A549 (cell line): ENCODE data around the gene PARP9.

Experiments
- CBX2 ChIP-seq: fragments of 200-600 bp; sonication (generic); IDR thresholded peaks from 2 replicates; pipeline ENCODE4 v1.6.1; 2016; ENCODE audit warnings: low read depth, mild to moderate bottlenecking, borderline replicate concordance
- CHD2 ChIP-seq: fragments of 150-350 bp; IDR thresholded peaks from 2 replicates; pipeline ENCODE4 v1.6.1; 2014; ENCODE audit warnings: low read length; ENCODE audit not compliant: partially characterized antibody
- HDAC2 ChIP-seq: fragments of 200-600 bp; sonication (generic); IDR thresholded peaks from 2 replicates; pipeline ENCODE4 v1.6.1; 2016
- JUN ChIP-seq, 2 experiments: fragments of >200 bp; sonication (Bioruptor Twin); formaldehyde crosslinking; IDR thresholded peaks; 2 replicates in 1 of 2; 3 replicates in 1 of 2; pipeline ENCODE4 v1.6.1; 2016 to 2017
- JUNB ChIP-seq: fragments of >200 bp; sonication (Bioruptor Twin); formaldehyde crosslinking; IDR thresholded peaks from 2 replicates; pipeline ENCODE4 v1.6.1; 2016
- KDM5A ChIP-seq: fragments of 200-600 bp; sonication (generic); IDR thresholded peaks from 2 replicates; pipeline ENCODE4 v1.6.1; 2016; ENCODE audit warnings: antibody characterized with exemption, mild to moderate bottlenecking
- MYC ChIP-seq: IDR thresholded peaks from 2 replicates; pipeline ENCODE4 v1.6.1; 2012; ENCODE audit warnings: mild to moderate bottlenecking, inconsistent platforms, low read length, improper control_type of control experiment, borderline replicate concordance
- POLR2A ChIP-seq: IDR thresholded peaks from 2 replicates; pipeline ENCODE4 v1.6.1; 2012; ENCODE audit warnings: mild to moderate bottlenecking, low read length
- RCOR1 ChIP-seq: fragments of 150-350 bp; IDR thresholded peaks from 2 replicates; pipeline ENCODE4 v1.6.1; 2014; ENCODE audit warnings: antibody characterized with exemption, low read length, low read depth
- RFX5 ChIP-seq: fragments of 450-650 bp; IDR thresholded peaks from 2 replicates; pipeline ENCODE4 v1.7.1; 2014; ENCODE audit warnings: antibody characterized with exemption, mild to moderate bottlenecking, moderate library complexity
- SMC3 ChIP-seq: fragments of >200 bp; sonication (Bioruptor Twin); formaldehyde crosslinking; IDR thresholded peaks from 3 replicates; pipeline ENCODE4 v1.6.1; 2018; ENCODE audit warnings: inconsistent platforms
- TFCP2L1 ChIP-seq: fragments of 250-450 bp; sonication (Bioruptor Pico); IDR thresholded peaks from 2 replicates; pipeline ENCODE4 v1.5.0; 2021; ENCODE audit warnings: mild to moderate bottlenecking
- TF ChIP-seq, protein P1 (sequence below): fragments of >200 bp; sonication (Bioruptor Twin); formaldehyde crosslinking; IDR thresholded peaks from 3 replicates; pipeline ENCODE4 v1.5.1; 2016
- TF ChIP-seq, protein P2 (sequence below): IDR thresholded peaks from 2 replicates; pipeline ENCODE4 v1.6.1; 2012

DNA sequence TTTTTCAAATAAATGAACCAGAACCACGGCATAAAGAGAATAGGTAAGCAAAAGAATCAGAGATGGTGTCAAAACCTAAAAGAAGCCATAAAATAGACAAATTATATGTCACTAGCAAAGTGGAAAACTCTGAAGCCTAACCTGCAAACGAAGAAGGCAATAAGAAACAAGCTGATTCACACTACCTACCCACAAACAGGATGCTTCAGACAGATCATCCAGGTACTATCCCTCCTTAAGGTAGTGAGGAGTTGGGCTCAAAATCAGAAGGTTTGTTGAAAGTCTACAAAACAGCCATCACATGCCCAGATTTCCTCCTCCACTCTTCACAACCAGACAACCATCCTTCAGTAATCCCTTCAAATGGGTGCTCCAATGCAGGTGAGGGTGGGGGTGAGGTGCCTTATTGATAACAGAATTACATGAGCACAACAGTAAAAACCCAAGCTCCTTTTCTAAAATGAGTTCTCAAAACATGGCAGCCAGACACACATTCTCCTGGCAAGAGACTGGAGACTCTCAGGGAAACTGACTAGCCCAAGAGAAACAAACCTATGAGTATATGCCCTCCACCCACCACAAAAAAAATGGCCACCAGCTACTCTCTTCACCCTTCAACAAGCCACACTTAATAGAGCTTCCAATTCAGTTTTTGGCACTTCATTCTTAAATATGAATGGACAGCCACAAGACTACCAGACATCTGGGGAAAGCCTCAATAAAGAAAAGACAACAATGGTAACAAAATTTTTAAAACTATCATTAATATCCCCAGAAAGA, 55.8 kb downstream of the PARP9 start:
- TF ChIP-seq, protein P1, sequence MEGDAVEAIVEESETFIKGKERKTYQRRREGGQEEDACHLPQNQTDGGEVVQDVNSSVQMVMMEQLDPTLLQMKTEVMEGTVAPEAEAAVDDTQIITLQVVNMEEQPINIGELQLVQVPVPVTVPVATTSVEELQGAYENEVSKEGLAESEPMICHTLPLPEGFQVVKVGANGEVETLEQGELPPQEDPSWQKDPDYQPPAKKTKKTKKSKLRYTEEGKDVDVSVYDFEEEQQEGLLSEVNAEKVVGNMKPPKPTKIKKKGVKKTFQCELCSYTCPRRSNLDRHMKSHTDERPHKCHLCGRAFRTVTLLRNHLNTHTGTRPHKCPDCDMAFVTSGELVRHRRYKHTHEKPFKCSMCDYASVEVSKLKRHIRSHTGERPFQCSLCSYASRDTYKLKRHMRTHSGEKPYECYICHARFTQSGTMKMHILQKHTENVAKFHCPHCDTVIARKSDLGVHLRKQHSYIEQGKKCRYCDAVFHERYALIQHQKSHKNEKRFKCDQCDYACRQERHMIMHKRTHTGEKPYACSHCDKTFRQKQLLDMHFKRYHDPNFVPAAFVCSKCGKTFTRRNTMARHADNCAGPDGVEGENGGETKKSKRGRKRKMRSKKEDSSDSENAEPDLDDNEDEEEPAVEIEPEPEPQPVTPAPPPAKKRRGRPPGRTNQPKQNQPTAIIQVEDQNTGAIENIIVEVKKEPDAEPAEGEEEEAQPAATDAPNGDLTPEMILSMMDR: no peak
- no peak for TF ChIP-seq RCOR1
- TF ChIP-seq POLR2A: no peak
- TF ChIP-seq, protein P2, sequence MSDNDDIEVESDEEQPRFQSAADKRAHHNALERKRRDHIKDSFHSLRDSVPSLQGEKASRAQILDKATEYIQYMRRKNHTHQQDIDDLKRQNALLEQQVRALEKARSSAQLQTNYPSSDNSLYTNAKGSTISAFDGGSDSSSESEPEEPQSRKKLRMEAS: no peak
- TF ChIP-seq RFX5: no peak
- no peak for TF ChIP-seq CBX2
- no peak for TF ChIP-seq JUN (IDR thresholded peaks at IDR 0.05)
- TF ChIP-seq SMC3: no peak
- TF ChIP-seq JUNB: no peak
- TF ChIP-seq MYC: no peak
- no peak for TF ChIP-seq KDM5A
- no peak for TF ChIP-seq HDAC2
- no peak for TF ChIP-seq CHD2
- no peak for TF ChIP-seq TFCP2L1 (CRISPR knock-in tag)
